Activated CD4-positive, alpha-beta memory T cell treated with anti-CD3 and anti-CD28 coated beads, Interleukin-2, amount 10 ng/mL, durations not matched to agents 7 days and 5 days (primary cell): Measurements from ENCODE around the gene KCNQ1. TPM values are rescaled to one million over a fixed set of nuclear protein-coding genes. Genes with fewer than 3 reads are reported as not detected.

Experiments used
- CTCF ChIA-PET: fragments of 350-600 bp; sonication (Branson Sonifier 250); formaldehyde crosslinking; loops from one replicate; lab custom pipeline; 2021; ENCODE audit warnings: antibody characterized with exemption, inconsistent platforms; lab: Charles Lee
- POLR2A ChIA-PET: fragments of 350-600 bp; sonication (Branson Sonifier 250); formaldehyde crosslinking; loops from one replicate; lab custom pipeline; 2021; ENCODE audit warnings: antibody characterized with exemption; lab: Charles Lee
- DNase-seq: peaks from one replicate; pipeline ENCODE4 v3.0.0-alpha.2; 2020
- H3K27ac Mint-ChIP-seq: one replicate; pipeline ENCODE4 v1.8.0; 2021; ENCODE audit warnings: mild to moderate bottlenecking, mixed read lengths
- H3K27me3 Mint-ChIP-seq: one replicate; pipeline ENCODE4 v1.8.0; 2021; ENCODE audit warnings: mixed read lengths
- H3K36me3 Mint-ChIP-seq: one replicate; pipeline ENCODE4 v1.8.0; 2021; ENCODE audit warnings: low read depth, mixed read lengths
- H3K4me1 Mint-ChIP-seq: one replicate; pipeline ENCODE4 v1.8.0; 2021; ENCODE audit warnings: mixed read lengths
- H3K4me3 Mint-ChIP-seq: one replicate; pipeline ENCODE4 v1.8.0; 2021; ENCODE audit warnings: mild to moderate bottlenecking, mixed read lengths
- H3K9me3 Mint-ChIP-seq: one replicate; pipeline ENCODE4 v1.8.0; 2021; ENCODE audit warnings: mixed read lengths
- total RNA-seq, 2 experiments: library from RNA; stranded (reverse); gene quantifications; one replicate each; pipeline ENCODE4 v1.2.3, GENCODE V29; 2021

KCNQ1 gene
- total RNA-seq, 2 experiments from 2014 or later: 14.8 to 15.0 TPM

DNA sequence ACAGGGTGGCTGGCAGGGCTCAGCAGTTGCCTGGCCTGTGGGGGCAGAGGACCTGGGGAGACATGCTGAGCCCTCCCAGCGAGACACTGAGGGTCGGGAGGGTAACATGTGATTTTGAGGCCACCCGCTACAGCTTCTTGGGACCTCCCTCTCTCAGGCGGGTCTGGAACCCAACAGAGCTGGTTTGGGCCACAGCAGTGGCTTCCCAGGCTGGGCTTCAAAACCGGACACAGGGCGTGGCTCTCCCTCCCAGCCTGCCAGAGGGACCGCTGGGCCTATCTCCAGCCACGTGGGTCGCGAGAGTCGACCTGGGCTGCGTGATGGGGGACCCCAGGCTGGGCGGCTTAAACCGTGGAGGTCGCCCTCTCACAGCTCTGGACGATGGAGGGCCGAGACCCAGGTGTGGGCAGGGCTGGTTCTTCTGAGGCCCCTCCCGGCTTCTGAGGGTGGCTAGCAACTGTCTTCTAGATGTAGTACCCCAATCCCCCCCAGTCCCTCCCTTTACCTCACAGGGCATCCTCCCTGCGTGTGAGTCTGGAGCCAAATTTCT lies 91.7 kb downstream of the KCNQ1 start:
- CTCF ChIA-PET: interaction anchor here (6.4 kb wide), 1 partner anchor 352 kb away, joined by 216 read pairs; the partner anchor contains the start of gene CDKN1C
- H3K4me1 Mint-ChIP-seq: peaks cover 13% of the 10 kb centered on the region
- POLR2A ChIA-PET: no interaction called here
- H3K36me3 Mint-ChIP-seq: no peaks in the 10 kb centered on the region
- H3K27ac Mint-ChIP-seq: no peak overlapping the region
- H3K27me3 Mint-ChIP-seq: no peaks in the 10 kb centered on the region
- H3K9me3 Mint-ChIP-seq: no peaks in the 10 kb centered on the region
- no peak overlapping the region for H3K4me3 Mint-ChIP-seq
- DNase-seq: no peak

DNA sequence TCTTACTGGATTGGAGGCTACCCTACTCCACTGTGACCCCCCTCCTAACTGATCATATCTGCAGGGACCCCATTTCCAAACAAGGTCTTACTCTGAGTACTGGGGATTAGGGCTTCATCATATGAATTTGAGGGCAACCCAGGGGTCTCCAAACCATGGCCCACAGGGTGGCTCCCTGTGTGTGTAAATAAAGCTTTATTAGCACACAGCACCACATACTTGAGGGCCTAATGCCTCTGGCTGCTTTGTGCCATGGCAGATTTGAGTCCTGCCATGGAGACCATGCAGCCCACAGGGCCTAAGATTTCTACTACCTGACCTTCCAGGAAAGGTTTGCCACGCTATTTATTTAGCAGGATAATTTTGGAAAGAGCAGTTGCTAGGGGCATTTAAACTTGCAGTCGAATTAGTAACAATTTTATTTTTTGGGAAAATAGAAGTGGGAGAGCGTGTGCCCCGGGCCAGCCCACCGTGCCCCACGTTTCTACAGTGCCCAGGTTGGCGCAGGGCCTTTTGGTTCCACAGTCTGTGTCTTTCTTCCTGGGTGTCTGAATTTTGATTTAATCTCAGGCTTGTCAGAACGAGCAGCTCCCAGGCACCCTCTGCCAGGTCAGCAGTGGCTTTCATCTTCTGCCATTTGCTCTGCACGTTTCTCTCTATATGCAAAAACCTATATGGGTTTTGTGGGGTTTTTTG lies 92.3 kb downstream of the KCNQ1 start:
- DNase-seq: no peak
- H3K27me3 Mint-ChIP-seq: no peaks in the 10 kb centered on the region
- ChIA-PET POLR2A (no interaction called here), CTCF (interaction anchor here (0.9 kb wide), 1 partner anchor 351 kb away, joined by 4 read pairs; no protein-coding TSS in a partner anchor)
- H3K4me3 Mint-ChIP-seq: no peak overlapping the region
- H3K9me3 Mint-ChIP-seq: no peaks in the 10 kb centered on the region
- H3K4me1 Mint-ChIP-seq: peaks cover 13% of the 10 kb centered on the region
- H3K27ac Mint-ChIP-seq: no peak overlapping the region
- H3K36me3 Mint-ChIP-seq: no peaks in the 10 kb centered on the region

DNA sequence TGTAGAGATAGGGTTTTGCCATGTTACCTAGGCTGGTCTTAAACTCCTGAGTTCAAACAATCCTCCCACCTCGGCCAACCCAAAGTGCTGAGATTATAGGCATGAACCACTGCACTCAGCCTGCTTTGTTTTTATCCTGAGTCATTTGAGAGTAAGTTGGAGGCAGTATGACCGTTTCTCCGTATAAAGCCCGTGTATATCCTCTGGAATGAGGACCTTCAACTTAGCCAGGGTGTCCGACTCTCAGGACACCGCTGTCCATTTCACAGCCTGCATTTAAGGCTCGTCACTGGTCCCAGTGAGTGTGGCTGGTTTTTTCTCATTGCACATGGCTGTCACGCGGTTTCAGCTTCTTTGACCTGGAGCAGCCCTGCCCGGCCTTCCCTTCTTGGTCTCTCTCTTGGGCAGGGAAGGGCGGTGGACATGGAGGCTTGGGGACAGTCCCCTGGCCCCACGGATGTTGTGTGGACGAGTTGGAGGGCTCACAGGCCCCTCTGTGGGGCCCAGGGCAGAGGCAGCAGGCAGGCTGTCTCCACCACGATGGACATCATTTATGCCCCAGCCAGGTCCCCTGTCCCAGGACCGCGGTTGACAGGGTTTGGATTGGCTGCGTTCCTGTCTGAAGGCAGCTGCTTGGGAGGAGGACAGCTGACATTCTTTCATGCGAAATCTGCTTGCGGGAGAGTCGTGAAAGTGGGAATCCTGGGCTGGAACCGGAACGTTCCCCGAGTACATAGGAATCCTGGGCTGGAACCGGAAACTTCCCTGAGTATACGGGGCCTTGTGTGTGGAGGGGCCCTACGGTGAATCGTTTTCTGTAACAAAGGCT lies 93.3 kb downstream of the KCNQ1 start:
- CTCF ChIA-PET: interaction anchor here (0.9 kb wide), 1 partner anchor 350 kb away, joined by 4 read pairs; no protein-coding TSS in a partner anchor
- POLR2A ChIA-PET: no interaction called here
- H3K36me3 Mint-ChIP-seq: no peaks in the 10 kb centered on the region
- H3K4me3 Mint-ChIP-seq: no peak overlapping the region
- DNase-seq: no peak
- H3K27ac Mint-ChIP-seq: no peak overlapping the region
- H3K27me3 Mint-ChIP-seq: no peaks in the 10 kb centered on the region
- H3K4me1 Mint-ChIP-seq: peaks cover 9% of the 10 kb centered on the region
- no peaks in the 10 kb centered on the region for H3K9me3 Mint-ChIP-seq

DNA sequence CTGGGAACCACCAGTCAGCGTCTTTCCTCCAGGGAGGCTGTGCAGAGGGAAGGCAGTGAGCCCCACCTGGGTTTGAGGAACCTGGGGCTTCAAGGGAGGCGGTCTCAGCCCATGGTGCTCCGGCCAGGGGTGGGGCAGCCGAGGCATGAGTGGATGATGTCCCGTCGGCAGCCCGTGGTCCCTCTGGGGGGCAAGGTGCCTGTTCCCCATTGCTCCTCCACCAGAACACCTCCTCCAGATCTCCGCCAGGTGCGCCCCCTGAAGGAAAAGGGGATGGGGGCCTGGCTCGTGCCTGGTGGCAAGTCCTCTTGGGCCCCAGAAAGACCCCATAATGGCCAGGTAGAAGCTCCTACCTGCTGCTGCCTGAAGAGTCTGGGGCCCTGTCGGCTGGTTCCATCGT lies 94.1 kb downstream of the KCNQ1 start:
- Mint-ChIP-seq H3K36me3 (no peaks in the 10 kb centered on the region), H3K27ac (no peak overlapping the region), H3K4me1 (peaks cover 3% of the 10 kb centered on the region), H3K4me3 (no peak overlapping the region), H3K27me3 (no peaks in the 10 kb centered on the region), H3K9me3 (no peaks in the 10 kb centered on the region)
- ChIA-PET CTCF (no interaction called here), POLR2A (no interaction called here)
- DNase-seq: no peak

DNA sequence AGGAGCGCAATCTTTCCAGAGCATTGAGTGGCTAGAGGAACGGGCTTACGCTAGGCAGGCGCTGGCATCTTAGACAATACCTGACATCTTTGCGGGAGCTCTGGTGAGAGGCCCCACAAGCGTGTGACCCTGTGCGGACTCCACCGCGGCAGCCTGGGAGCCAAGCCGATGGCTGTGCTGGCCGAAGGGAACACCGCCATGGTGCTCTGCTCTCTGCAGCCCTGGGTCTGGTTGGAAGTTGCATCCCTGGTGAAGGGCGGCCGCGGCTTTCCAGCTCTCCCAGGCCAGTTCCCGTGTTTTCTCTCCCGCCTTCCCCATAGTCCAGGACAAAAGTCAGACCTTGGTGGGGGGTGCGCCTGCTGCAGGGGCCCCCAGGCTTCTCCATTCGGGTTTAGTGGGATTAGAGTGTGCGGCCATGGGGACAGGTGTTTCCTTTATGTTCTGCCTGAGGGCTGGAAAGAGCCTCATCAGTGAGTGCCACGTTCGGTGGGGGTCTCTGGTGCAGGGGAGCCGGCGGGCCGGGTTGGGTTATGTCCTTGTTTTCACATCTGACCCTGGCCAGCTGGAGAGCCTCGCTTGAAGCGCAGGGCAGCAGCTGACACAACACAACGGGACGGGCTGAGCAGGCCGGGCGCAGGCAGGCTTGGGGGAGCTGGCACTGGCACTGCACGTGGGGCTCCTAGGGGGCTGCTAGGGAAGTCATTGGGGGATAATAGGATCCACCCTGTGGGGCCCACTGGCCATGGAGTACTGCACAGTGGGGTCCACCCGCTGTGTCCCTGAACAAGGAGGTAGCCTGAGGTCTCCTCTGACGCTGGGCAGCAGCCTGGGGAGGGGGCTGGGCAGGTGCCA lies 94.8 kb downstream of the KCNQ1 start:
- no peaks in the 10 kb centered on the region for H3K36me3 Mint-ChIP-seq
- CTCF ChIA-PET: no interaction called here

DNA sequence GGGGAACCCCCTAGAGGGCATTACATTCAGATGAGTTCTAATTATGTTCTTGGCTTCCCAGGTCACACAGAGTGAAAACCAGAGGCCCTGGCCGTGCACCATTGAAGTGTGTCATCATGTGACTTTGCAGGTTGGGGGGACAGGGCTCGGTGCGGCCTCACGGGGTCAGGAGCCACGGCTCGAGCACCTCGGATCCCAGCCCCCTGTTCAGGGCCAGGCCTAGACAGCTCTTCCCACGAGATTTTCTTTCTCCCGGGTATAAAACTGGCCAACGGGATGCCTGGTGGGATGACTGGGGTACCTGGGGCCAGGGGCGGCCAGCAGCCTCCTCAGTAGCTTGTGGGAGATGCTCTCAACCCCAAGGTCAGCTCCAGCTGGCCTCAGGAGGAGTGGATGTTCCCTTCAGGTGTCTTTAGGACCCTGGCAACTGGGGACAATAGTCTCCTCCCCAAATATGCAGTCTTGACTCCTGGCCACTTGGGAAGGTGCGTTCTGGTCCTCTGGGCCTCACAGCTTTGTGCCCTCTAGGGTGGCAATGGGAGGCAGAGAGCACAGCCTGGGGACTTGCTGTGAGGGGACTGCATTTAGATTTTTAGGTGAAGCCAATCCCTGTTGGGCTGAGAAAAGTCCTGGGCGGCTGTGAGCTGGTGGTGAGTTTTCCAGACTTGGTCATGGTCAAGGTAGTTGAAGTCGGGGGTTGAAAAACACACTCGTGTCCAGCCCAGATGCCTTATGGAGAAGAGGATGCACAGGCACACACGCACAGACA lies 95.6 kb downstream of the KCNQ1 start:
- POLR2A ChIA-PET: no interaction called here
- CTCF ChIA-PET: no interaction called here
- Mint-ChIP-seq H3K27me3 (no peaks in the 10 kb centered on the region), H3K4me3 (no peak overlapping the region), H3K36me3 (no peaks in the 10 kb centered on the region), H3K27ac (no peak overlapping the region), H3K9me3 (no peaks in the 10 kb centered on the region), H3K4me1 (peaks cover 3% of the 10 kb centered on the region)
- no peak for DNase-seq

More for the DNA sequence above, 94.8 kb downstream of the KCNQ1 start:
- H3K4me3 Mint-ChIP-seq: no peak overlapping the region
- no peaks in the 10 kb centered on the region for H3K9me3 Mint-ChIP-seq
- H3K27ac Mint-ChIP-seq: no peak overlapping the region
- H3K27me3 Mint-ChIP-seq: no peaks in the 10 kb centered on the region
- POLR2A ChIA-PET: no interaction called here
- H3K4me1 Mint-ChIP-seq: peaks cover 3% of the 10 kb centered on the region
- no peak for DNase-seq

DNA sequence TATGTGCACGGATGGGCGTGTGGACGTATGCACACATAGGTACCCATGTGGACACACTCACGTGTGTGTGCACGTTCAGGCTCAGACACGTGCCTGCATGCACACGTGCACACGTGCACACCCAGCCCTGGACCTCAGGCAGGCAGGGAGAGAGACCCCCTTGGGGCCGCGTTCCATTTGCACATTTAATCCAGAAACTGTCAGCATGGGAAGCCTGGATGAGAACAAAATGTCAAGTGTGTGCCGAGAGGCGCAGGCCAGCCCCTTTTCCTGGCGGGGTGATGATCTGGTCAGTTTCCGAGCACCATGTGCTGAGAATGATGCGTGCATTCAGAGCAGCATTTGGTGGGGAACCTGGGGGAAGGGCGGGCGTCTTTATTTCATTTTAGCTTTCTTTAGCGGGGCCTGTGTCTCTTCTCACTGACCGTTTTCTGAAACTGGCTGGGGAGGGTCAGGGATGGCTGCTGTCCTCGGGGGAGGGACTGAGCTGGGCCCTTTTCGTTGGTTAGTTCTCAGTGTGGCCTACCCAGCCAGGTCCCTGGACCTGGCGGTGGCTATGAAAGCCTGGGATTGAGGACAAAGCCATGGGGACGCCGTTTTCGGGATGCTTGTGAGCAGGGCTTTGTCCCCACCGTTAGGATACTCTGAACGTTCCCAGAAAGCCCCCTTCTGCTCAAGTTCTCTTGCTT lies 96.3 kb downstream of the KCNQ1 start:
- H3K36me3 Mint-ChIP-seq: no peaks in the 10 kb centered on the region

DNA sequence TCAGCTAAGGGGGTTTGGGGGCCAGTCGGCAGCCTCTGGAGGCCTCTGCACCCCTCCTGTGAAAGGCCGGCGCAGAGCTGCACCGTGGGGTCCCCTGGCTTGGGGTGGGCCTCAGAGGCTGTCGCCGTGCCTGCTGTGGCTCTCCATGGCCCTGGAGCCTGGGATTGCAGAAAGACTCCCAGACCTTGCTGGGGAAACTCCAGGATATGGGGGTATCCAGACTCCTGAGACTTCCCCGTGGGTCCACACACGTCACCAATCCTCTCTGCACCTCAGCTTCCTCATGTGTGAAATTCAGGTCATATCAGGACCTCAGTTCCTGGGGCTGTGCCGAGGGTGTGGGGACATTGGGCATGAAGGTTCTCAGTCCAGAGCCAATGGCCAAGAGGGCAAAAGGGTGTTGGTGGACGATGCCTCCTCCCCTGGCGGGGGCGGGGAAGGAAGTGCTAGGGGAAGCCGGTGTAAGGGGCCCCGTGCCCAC lies 97.1 kb downstream of the KCNQ1 start:
- H3K4me1 Mint-ChIP-seq: peaks cover 3% of the 10 kb centered on the region
- no peaks in the 10 kb centered on the region for H3K27me3 Mint-ChIP-seq
- H3K9me3 Mint-ChIP-seq: no peaks in the 10 kb centered on the region
- ChIA-PET CTCF (no interaction called here), POLR2A (no interaction called here)
- no peak overlapping the region for H3K27ac Mint-ChIP-seq
- H3K4me3 Mint-ChIP-seq: no peak overlapping the region
- no peak for DNase-seq
- no peaks in the 10 kb centered on the region for H3K36me3 Mint-ChIP-seq

More for the DNA sequence above, 96.3 kb downstream of the KCNQ1 start:
- H3K4me3 Mint-ChIP-seq: no peak overlapping the region
- CTCF ChIA-PET: no interaction called here
- peaks cover 3% of the 10 kb centered on the region for H3K4me1 Mint-ChIP-seq
- no peaks in the 10 kb centered on the region for H3K27me3 Mint-ChIP-seq
- DNase-seq: no peak
- POLR2A ChIA-PET: no interaction called here
- H3K9me3 Mint-ChIP-seq: no peaks in the 10 kb centered on the region
- no peak overlapping the region for H3K27ac Mint-ChIP-seq

DNA sequence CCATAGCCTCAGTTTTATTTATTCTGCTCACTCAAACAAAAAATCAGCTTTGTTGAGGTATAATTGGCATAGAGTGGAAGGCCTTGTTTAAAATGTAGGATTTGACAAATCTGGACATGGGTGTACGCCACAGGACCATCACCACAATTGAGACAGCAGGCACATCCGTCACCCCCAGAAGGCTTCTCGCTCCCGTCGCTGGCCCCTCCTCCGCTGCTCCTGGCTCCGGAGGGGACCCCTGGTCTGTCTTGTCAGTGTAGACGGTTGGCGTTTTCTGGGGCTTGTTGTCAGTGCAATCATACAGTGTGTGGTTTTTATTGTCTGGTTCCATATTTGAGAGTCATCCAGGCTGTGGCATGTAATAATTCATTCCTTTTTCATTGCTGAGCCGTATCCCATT lies 97.6 kb downstream of the KCNQ1 start:
- ChIA-PET CTCF (no interaction called here), POLR2A (no interaction called here)
- Mint-ChIP-seq H3K4me3 (no peak overlapping the region), H3K27me3 (no peaks in the 10 kb centered on the region), H3K36me3 (no peaks in the 10 kb centered on the region), H3K9me3 (no peaks in the 10 kb centered on the region), H3K4me1 (peaks cover 3% of the 10 kb centered on the region), H3K27ac (no peak overlapping the region)
- DNase-seq: no peak

DNA sequence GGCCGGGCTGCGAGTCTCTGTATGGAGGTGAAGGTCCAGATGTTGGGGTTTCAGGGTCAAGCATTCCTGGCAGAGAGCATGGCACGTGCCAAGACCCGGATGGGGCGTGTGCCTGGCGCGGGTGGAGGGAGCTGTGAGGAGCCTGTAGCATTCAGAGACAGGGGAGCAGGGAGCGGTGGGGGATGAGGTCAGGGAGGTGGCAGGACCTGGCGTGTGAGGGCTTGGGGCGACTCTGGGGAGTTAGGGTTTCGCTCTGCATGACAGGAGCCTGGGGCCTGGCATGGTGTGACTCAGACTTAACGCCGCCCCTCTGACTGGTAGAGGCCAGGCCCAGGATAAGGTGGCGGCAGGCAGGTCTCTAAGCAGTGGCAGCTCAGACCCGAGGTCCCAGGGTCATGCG lies 103.0 kb downstream of the KCNQ1 start:
- POLR2A ChIA-PET: no interaction called here
- DNase-seq: no peak
- Mint-ChIP-seq H3K9me3 (no peaks in the 10 kb centered on the region), H3K4me1 (peaks cover 2% of the 10 kb centered on the region), H3K36me3 (no peaks in the 10 kb centered on the region), H3K4me3 (no peak overlapping the region), H3K27ac (no peak overlapping the region), H3K27me3 (no peaks in the 10 kb centered on the region)
- CTCF ChIA-PET: no interaction called here

DNA sequence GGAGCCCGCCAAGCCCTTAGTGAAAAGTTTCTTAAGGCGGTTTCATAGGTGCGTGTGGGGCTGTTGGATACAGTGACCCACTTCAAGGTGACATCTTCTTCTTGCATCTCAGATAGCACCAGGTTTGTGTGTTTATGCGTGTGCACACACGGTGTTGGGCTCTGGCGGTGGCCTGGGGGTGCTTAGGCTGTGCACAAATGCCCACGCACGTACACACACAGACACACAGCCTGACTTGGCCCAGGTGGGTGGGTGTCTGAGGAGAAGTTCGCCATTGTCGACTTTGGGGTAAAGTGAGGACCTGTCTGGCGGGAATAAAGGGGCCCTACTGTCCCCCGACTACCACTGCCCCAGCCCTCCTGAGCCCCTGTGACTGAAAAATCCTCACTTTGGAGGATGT lies 103.8 kb downstream of the KCNQ1 start:
- Mint-ChIP-seq H3K9me3 (no peaks in the 10 kb centered on the region), H3K36me3 (no peaks in the 10 kb centered on the region), H3K27ac (no peak overlapping the region), H3K4me3 (no peak overlapping the region), H3K27me3 (no peaks in the 10 kb centered on the region), H3K4me1 (peaks cover 4% of the 10 kb centered on the region)
- no peak for DNase-seq
- POLR2A ChIA-PET: no interaction called here
- CTCF ChIA-PET: no interaction called here

DNA sequence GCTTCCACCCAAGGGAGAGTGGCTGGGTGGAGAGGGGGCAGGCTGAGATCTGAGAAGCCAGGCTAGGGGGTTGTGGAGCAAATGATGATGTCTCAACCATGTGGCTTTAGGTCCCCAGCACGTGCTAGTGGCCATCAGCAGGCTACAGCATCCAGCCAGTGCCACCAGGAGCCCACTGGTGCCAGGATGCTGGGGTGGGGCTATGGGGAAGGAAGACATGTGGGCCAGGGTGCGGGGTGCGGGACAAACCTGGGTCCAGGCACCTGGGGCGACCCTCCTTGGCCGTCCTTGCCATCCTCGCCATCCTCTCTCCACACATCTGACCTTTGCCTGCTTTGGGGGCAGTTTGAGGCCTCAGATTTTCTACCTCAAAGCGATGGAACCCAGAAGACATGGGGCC lies 104.3 kb downstream of the KCNQ1 start:
- ChIA-PET POLR2A (no interaction called here), CTCF (no interaction called here)
- no peaks in the 10 kb centered on the region for H3K9me3 Mint-ChIP-seq
- H3K4me3 Mint-ChIP-seq: no peak overlapping the region
- H3K4me1 Mint-ChIP-seq: peaks cover 4% of the 10 kb centered on the region
- H3K27ac Mint-ChIP-seq: no peak overlapping the region
- H3K27me3 Mint-ChIP-seq: no peaks in the 10 kb centered on the region
- no peak for DNase-seq
- H3K36me3 Mint-ChIP-seq: no peaks in the 10 kb centered on the region
